H1 (cell line): Measurements from ENCODE around the gene RHOT1. TPM values are rescaled to one million over a fixed set of nuclear protein-coding genes. Genes with fewer than 3 reads are reported as not detected.

Experiments
- ASH2L ChIP-seq: fragments of 200-600, 300-600 bp; sonication (generic); IDR thresholded peaks from one replicate; pipeline ENCODE4 v1.7.1; 2017; ENCODE audit warnings: low read length
- ATF2 ChIP-seq: IDR thresholded peaks from 2 replicates; pipeline ENCODE4 v1.6.1; 2012; ENCODE audit warnings: low read length, inconsistent platforms
- BRCA1 ChIP-seq: IDR thresholded peaks from 2 replicates; pipeline ENCODE4 v1.6.1; 2012; ENCODE audit warnings: low read depth, low read length, improper control_type of control experiment
- CBX5 ChIP-seq: fragments of 300-800, 300-1000 bp; sonication (generic); IDR thresholded peaks from 2 replicates; pipeline ENCODE4 v1.7.1; 2016; ENCODE audit warnings: antibody characterized with exemption, low read length, low read depth
- CEBPB ChIP-seq: IDR thresholded peaks from 2 replicates; pipeline ENCODE4 v1.6.1; 2012; ENCODE audit warnings: low read depth, low read length
- CHD1 ChIP-seq: IDR thresholded peaks from 2 replicates; pipeline ENCODE4 v1.6.1; 2012; ENCODE audit warnings: low read depth, low read length, improper control_type of control experiment
- CHD2 ChIP-seq: IDR thresholded peaks from 2 replicates; pipeline ENCODE4 v1.6.1; 2012; ENCODE audit warnings: low read length, improper control_type of control experiment
- CREB1 ChIP-seq: IDR thresholded peaks from 2 replicates; pipeline ENCODE4 v1.6.1; 2012; ENCODE audit warnings: inconsistent platforms
- MAX ChIP-seq: IDR thresholded peaks from 2 replicates; pipeline ENCODE4 v1.6.1; 2012; ENCODE audit warnings: inconsistent platforms
- NRF1 ChIP-seq: IDR thresholded peaks from 2 replicates; pipeline ENCODE4 v1.6.1; 2011; ENCODE audit warnings: mild to moderate bottlenecking, low read depth, low read length, improper control_type of control experiment
- RFX5 ChIP-seq: IDR thresholded peaks from 2 replicates; pipeline ENCODE4 v1.6.1; 2011; ENCODE audit warnings: low read depth, low read length, improper control_type of control experiment, borderline replicate concordance
- RXRA ChIP-seq: IDR thresholded peaks from 2 replicates; pipeline ENCODE4 v1.6.1; 2011; ENCODE audit warnings: low read depth, mild to moderate bottlenecking, low read length, moderate library complexity; ENCODE audit not compliant: insufficient read depth
- SAP30 ChIP-seq: fragments of 300-600 bp; sonication (generic); IDR thresholded peaks from 2 replicates; pipeline ENCODE4 v1.7.1; 2012; ENCODE audit warnings: low read length, moderate library complexity, mild to moderate bottlenecking, inconsistent platforms; ENCODE audit not compliant: insufficient read depth, insufficient replicate concordance
- SIN3A ChIP-seq, 2 experiments: IDR thresholded peaks in 1 of 2; conservative IDR thresholded peaks in 1 of 2; 2 replicates each; pipeline ENCODE4 v1.6.1; 2011 to 2012; ENCODE audit warnings: low read length in 2 of 2, improper control_type of control experiment in 1 of 2, low read depth in 1 of 2, mild to moderate bottlenecking in 1 of 2
- SIX5 ChIP-seq: IDR thresholded peaks from 2 replicates; pipeline ENCODE4 v1.6.1; 2011; ENCODE audit warnings: mild to moderate bottlenecking, low read depth, low read length
- SP4 ChIP-seq: IDR thresholded peaks from 2 replicates; pipeline ENCODE4 v1.6.1; 2012; ENCODE audit warnings: low read length, inconsistent platforms
- TAF1 ChIP-seq: IDR thresholded peaks from 2 replicates; pipeline ENCODE4 v1.6.1; 2011; ENCODE audit warnings: mild to moderate bottlenecking, low read depth, low read length
- TAF7 ChIP-seq: optimal IDR thresholded peaks from 2 replicates; pipeline ENCODE3; 2011; ENCODE audit warnings: low read depth, mild to moderate bottlenecking, inconsistent platforms, low read length, moderate library complexity, borderline replicate concordance
- USF2 ChIP-seq: IDR thresholded peaks from 2 replicates; pipeline ENCODE4 v1.6.1; 2011; ENCODE audit warnings: low read length, improper control_type of control experiment
- YY1 ChIP-seq: IDR thresholded peaks from 2 replicates; pipeline ENCODE4 v1.6.1; 2011; ENCODE audit warnings: low read depth, mild to moderate bottlenecking, low read length
- polyA plus RNA-seq, 7 experiments: library from polyadenylated mRNA; depleted of rRNA in 3 of 7; stranded (reverse) in 5 of 7; unstranded in 2 of 7; fragments of >200 nt in 5 of 7; fragments of 200-250 nt in 2 of 7; gene quantifications; 1 replicate in 5 of 7; 2 replicates in 1 of 7; 4 replicates in 1 of 7; pipeline versions ENCODE4 v1.2.1 to v1.2.3, GENCODE V29; 2011 to 2013; ENCODE audit warnings: missing spikeins in 2 of 7, mixed read lengths in 2 of 7
- total RNA-seq: library from RNA; stranded (reverse); fragmentation: NEBNext Ultra II Directional; extraction: Animal tissue kit (Norgen Biotek cat#: 25700); gene quantifications from 2 replicates; pipeline ENCODE4 v1.2.1, GENCODE V29; 2021

RHOT1 gene
- total and polyA plus RNA-seq, 2 of the 8 experiments (the other 6 are each of a cell fraction or from before 2014, with no cell fraction given): 34.2 to 38.2 TPM

GRCh38 chr17:32266389-32267301 lies 124.3 kb downstream of the RHOT1 start (continued):
- TF ChIP-seq CEBPB (no peak), CHD1 (no peak), SIX5 (no peak), CREB1 (0 out of 2 replicates have a peak, but pooled peaks have one; percentile 19), USF2 (no peak), SP4 (no peak), NRF1 (no peak), YY1 (no peak), RFX5 (no peak), RXRA (no peak), CBX5 (no peak), SIN3A (conservative IDR thresholded peaks at IDR 0.05 in 1 of 2, IDR thresholded peaks at IDR 0.05 in 1 of 2; ENCODE audit: low read depth in 1 of 2, low read length in 2 of 2) (0 out of 4 replicates have a peak, but pooled peaks of 1 of the 2 experiments have one; percentile 33), TAF7 (no peak), BRCA1 (no peak), SAP30 (no peak), ATF2 (no peak), MAX (no peak; the same call in 1 of the 2 replicates), ASH2L (peak; percentile 82), TAF1 (0 out of 2 replicates have a peak, but pooled peaks have one; percentile 19), CHD2 (no peak)
